SU-DHL-6 (cell line): ENCODE data around the gene MYH3.

Experiments used
- H2AFZ ChIP-seq: fragments of 200-600 bp; sonication (generic); 2 replicates; pipeline ENCODE4 v1.6.1; 2014; ENCODE audit warnings: low read depth, mild to moderate bottlenecking, moderate library complexity, mixed read lengths, antibody characterized with exemption, low read length; ENCODE audit not compliant: severe bottlenecking
- H3F3A ChIP-seq: fragments of 200-600 bp; shearing (Covaris generic); 2 replicates; pipeline ENCODE4 v1.6.0; 2016; ENCODE audit warnings: antibody characterized with exemption, mild to moderate bottlenecking; ENCODE audit not compliant: insufficient read depth
- H3K27ac ChIP-seq: fragments of 200-600 bp; sonication (generic); 2 replicates; pipeline ENCODE4 v1.5.1; 2016; ENCODE audit warnings: low read depth, mild to moderate bottlenecking, low read length, moderate library complexity, mixed read lengths
- H3K27me3 ChIP-seq: fragments of 200-600 bp; sonication (generic), shearing (Covaris generic); 2 replicates; pipeline ENCODE4 v1.6.0; 2014; ENCODE audit warnings: mild to moderate bottlenecking, low read length
- H3K36me3 ChIP-seq: fragments of 200-600 bp; sonication (generic); 2 replicates; pipeline ENCODE4 v1.6.1; 2014; ENCODE audit warnings: mild to moderate bottlenecking, low read length, mixed read lengths
- H3K4me2 ChIP-seq: fragments of 300-600, 200-600 bp; shearing (Covaris generic), sonication (generic); 2 replicates; pipeline ENCODE4 v1.6.0; 2014; ENCODE audit warnings: low read length, low read depth, mild to moderate bottlenecking; ENCODE audit not compliant: poor library complexity, severe bottlenecking
- H3K4me3 ChIP-seq: fragments of 200-600 bp; sonication (generic); 2 replicates; pipeline ENCODE4 v1.5.1; 2014; ENCODE audit warnings: antibody characterized with exemption, low read length, mild to moderate bottlenecking, mixed read lengths; ENCODE audit not compliant: insufficient read depth, poor library complexity, severe bottlenecking
- H3K79me2 ChIP-seq: fragments of 200-600 bp; sonication (generic); 2 replicates; pipeline ENCODE4 v1.6.1; 2014; ENCODE audit warnings: mild to moderate bottlenecking, low read length, moderate library complexity; ENCODE audit not compliant: insufficient read depth
- H3K9ac ChIP-seq: fragments of 200-600 bp; sonication (generic); 2 replicates; pipeline ENCODE4 v1.7.0; 2014; ENCODE audit warnings: mild to moderate bottlenecking, low read length
- H3K9me2 ChIP-seq: fragments of 200-600 bp; sonication (generic); replicated peaks from 2 replicates; pipeline ENCODE4 v1.6.1; 2014; ENCODE audit warnings: low read length; ENCODE audit not compliant: insufficient read depth
- H3K9me3 ChIP-seq: fragments of 200-600 bp; sonication (generic); 2 replicates; pipeline ENCODE4 v1.6.1; 2014; ENCODE audit warnings: low read length, mixed read lengths; ENCODE audit not compliant: insufficient read depth
- H4K20me1 ChIP-seq: fragments of 200-600 bp; sonication (generic); 2 replicates; pipeline ENCODE4 v1.6.1; 2014; ENCODE audit warnings: low read depth, mild to moderate bottlenecking, antibody characterized with exemption, low read length, moderate library complexity, mixed read lengths
- EZH2phosphoT487 ChIP-seq: fragments of 200-600 bp; sonication (generic), shearing (Covaris generic); conservative IDR thresholded peaks from 2 replicates; pipeline ENCODE4 v1.6.1; 2018; ENCODE audit warnings: mild to moderate bottlenecking, antibody characterized with exemption, low read length, moderate library complexity, mixed read lengths
- TF ChIP-seq, protein P1 (sequence below): fragments of 200-600 bp; sonication (generic); IDR thresholded peaks from one replicate; pipeline ENCODE4 v1.5.1; 2017; ENCODE audit warnings: antibody characterized with exemption, mild to moderate bottlenecking, low read length, moderate library complexity; ENCODE audit not compliant: insufficient read depth, poor library complexity, severe bottlenecking

MYH3 gene

DNA sequence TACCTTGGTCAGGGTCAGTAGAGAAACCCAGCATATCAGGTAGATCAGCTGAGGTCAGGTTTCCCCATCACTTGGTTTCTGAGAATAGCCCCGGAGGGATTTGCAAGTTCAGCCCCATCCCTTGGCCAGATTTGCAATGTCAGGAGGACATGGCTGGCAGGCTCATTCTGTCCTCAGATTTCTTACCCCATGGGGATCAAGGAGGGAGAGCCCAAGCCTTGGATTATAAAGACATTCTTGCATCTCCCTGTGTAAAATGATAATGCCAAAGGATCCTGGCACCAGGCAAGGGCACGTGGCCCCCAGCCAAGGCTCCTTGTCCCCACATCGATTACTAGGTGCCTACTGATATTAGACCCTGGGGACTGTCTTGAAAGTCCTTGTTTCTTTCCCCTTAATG is 53.2 kb downstream of the MYH3 start:
- Histone ChIP-seq H3K79me2 (no peaks in the 10 kb centered on the region), H3K9ac (no peak overlapping the region), H3K9me3 (no peaks in the 10 kb centered on the region), H3K27me3 (no peaks in the 10 kb centered on the region), H3F3A (no peaks in the 10 kb centered on the region), H3K36me3 (no peaks in the 10 kb centered on the region), H3K9me2 (no peaks in the 10 kb centered on the region), H4K20me1 (no peaks in the 10 kb centered on the region), H3K27ac (no peak overlapping the region), H2AFZ (no peak overlapping the region), H3K4me3 (no peak overlapping the region), H3K4me2 (no peak overlapping the region)
- no peak for TF ChIP-seq EZH2phosphoT487
- TF ChIP-seq, protein P1, sequence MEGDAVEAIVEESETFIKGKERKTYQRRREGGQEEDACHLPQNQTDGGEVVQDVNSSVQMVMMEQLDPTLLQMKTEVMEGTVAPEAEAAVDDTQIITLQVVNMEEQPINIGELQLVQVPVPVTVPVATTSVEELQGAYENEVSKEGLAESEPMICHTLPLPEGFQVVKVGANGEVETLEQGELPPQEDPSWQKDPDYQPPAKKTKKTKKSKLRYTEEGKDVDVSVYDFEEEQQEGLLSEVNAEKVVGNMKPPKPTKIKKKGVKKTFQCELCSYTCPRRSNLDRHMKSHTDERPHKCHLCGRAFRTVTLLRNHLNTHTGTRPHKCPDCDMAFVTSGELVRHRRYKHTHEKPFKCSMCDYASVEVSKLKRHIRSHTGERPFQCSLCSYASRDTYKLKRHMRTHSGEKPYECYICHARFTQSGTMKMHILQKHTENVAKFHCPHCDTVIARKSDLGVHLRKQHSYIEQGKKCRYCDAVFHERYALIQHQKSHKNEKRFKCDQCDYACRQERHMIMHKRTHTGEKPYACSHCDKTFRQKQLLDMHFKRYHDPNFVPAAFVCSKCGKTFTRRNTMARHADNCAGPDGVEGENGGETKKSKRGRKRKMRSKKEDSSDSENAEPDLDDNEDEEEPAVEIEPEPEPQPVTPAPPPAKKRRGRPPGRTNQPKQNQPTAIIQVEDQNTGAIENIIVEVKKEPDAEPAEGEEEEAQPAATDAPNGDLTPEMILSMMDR: no peak

DNA sequence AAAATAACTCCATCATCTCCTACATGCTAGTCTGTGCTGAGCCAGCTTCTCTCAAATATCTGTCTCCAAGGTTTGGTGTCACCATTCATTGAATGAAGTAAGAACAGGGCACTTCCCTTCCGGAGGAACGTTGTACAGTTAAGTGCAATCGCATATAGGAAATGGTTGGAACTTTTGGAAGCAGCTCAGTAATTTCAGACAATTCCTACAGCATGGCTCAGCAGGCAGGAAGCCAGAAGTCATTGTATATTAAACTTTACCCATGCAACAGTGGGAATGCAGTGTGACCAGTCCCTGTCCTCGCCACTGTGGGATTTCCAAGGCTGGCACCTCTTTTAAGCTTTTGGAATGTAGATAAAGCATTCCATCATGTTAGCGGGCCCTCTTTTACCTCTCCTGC is 56.5 kb downstream of the MYH3 start:
- no peaks in the 10 kb centered on the region for H3K79me2 ChIP-seq
- H3K9me2 ChIP-seq: no peaks in the 10 kb centered on the region
- no peak overlapping the region for H2AFZ ChIP-seq
- no peaks in the 10 kb centered on the region for H4K20me1 ChIP-seq
- H3K36me3 ChIP-seq: no peaks in the 10 kb centered on the region
- H3K9ac ChIP-seq: no peak overlapping the region
- H3K27ac ChIP-seq: no peak overlapping the region
- H3F3A ChIP-seq: no peaks in the 10 kb centered on the region
- no peaks in the 10 kb centered on the region for H3K9me3 ChIP-seq
- no peak overlapping the region for H3K4me3 ChIP-seq
- H3K4me2 ChIP-seq: no peak overlapping the region
- TF ChIP-seq EZH2phosphoT487: no peak
- TF ChIP-seq, protein P1: no peak
- no peaks in the 10 kb centered on the region for H3K27me3 ChIP-seq

DNA sequence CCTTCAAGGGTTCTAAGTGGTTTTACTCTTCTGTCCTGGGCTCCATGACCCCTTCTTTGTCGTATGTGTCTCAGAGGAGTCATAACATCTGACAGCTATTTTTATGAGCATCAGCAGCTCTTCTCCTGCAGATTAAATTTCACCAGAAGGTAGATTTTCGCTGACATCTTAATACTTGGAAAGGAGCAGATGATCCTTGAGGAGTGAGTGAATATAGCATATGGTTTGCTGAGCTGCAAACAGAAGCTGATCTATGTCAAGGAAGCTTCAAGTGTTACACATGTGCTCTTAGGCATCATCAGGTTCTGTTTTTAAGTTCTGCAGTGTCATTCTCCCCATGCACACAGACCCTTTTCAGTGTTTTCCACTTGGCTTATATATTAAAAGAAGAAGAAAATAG is 58.5 kb downstream of the MYH3 start:
- Histone ChIP-seq H3K27ac (no peak overlapping the region), H3K36me3 (no peaks in the 10 kb centered on the region), H3K79me2 (no peaks in the 10 kb centered on the region), H3K27me3 (no peaks in the 10 kb centered on the region), H3K9me2 (no peaks in the 10 kb centered on the region), H4K20me1 (no peaks in the 10 kb centered on the region), H3K9ac (no peak overlapping the region), H3K9me3 (no peaks in the 10 kb centered on the region), H2AFZ (no peak overlapping the region), H3K4me3 (no peak overlapping the region), H3F3A (no peaks in the 10 kb centered on the region), H3K4me2 (no peak overlapping the region)
- no peak for TF ChIP-seq EZH2phosphoT487
- TF ChIP-seq, protein P1: no peak

DNA sequence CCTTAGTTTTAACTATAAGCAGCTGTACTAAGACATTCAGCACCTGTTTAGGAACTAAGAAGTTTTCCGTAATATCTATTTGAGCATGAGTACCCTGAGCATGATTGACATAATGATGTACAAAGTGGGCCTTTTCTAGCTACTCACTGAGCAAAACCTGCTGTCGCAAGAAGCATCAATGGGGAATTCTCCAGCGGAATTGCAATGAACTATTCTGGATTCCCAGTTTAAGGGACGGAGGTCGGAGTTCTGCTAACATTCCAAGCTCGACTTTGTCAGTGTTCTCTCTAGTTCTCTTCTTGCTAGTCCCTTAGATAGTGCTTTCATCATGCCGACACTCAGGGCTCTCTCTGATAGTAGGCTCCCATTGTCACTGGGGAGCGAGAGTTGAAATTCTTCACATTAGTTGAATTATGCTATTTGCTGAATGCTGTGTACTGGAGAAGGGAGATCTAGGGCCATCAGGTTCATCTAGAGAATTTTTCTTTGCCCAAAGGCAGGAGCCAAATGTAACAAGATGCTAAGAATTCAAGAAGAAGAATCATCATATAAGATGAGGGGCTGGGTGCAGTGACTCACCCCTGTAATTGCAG is 67.5 kb downstream of the MYH3 start:
- Histone ChIP-seq H3K4me2 (no peak overlapping the region), H3K27ac (no peak overlapping the region), H3K4me3 (no peak overlapping the region), H3K79me2 (no peaks in the 10 kb centered on the region), H3F3A (no peaks in the 10 kb centered on the region), H3K36me3 (no peaks in the 10 kb centered on the region), H3K9ac (no peak overlapping the region), H4K20me1 (no peaks in the 10 kb centered on the region), H3K27me3 (no peaks in the 10 kb centered on the region), H2AFZ (no peak overlapping the region), H3K9me2 (no peaks in the 10 kb centered on the region), H3K9me3 (no peaks in the 10 kb centered on the region)
- TF ChIP-seq, protein P1: no peak
